DND-41 (cell line): ENCODE data around the gene SIAH1.

Source experiments
- EZH2 ChIP-seq: IDR thresholded peaks from 3 replicates; pipeline ENCODE4 v1.6.1; 2012; ENCODE audit warnings: borderline replicate concordance, low read depth, mild to moderate bottlenecking, moderate library complexity, low read length, inconsistent platforms; ENCODE audit not compliant: severe bottlenecking
- TF ChIP-seq, protein P1 (sequence below): IDR thresholded peaks from 2 replicates; pipeline ENCODE4 v1.5.1; 2012; ENCODE audit warnings: borderline replicate concordance, low read length, moderate library complexity, mild to moderate bottlenecking; ENCODE audit not compliant: poor library complexity, severe bottlenecking; ENCODE audit errors: extremely low read depth

- TF ChIP-seq, protein P1, sequence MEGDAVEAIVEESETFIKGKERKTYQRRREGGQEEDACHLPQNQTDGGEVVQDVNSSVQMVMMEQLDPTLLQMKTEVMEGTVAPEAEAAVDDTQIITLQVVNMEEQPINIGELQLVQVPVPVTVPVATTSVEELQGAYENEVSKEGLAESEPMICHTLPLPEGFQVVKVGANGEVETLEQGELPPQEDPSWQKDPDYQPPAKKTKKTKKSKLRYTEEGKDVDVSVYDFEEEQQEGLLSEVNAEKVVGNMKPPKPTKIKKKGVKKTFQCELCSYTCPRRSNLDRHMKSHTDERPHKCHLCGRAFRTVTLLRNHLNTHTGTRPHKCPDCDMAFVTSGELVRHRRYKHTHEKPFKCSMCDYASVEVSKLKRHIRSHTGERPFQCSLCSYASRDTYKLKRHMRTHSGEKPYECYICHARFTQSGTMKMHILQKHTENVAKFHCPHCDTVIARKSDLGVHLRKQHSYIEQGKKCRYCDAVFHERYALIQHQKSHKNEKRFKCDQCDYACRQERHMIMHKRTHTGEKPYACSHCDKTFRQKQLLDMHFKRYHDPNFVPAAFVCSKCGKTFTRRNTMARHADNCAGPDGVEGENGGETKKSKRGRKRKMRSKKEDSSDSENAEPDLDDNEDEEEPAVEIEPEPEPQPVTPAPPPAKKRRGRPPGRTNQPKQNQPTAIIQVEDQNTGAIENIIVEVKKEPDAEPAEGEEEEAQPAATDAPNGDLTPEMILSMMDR: no peak
- no peak for TF ChIP-seq EZH2
Measured at GRCh38 chr16:48366165-48367093, 18.8 kb downstream of the SIAH1 start.
